COLO668 (cell line): ENCODE results near the gene SEMA5B.

Experiments used
- DNase-seq: peaks from one replicate; lab custom pipeline; 2025; ENCODE audit not compliant: unreplicated experiment; lab: John Stamatoyannopoulos, UW

SEMA5B gene, protein sequence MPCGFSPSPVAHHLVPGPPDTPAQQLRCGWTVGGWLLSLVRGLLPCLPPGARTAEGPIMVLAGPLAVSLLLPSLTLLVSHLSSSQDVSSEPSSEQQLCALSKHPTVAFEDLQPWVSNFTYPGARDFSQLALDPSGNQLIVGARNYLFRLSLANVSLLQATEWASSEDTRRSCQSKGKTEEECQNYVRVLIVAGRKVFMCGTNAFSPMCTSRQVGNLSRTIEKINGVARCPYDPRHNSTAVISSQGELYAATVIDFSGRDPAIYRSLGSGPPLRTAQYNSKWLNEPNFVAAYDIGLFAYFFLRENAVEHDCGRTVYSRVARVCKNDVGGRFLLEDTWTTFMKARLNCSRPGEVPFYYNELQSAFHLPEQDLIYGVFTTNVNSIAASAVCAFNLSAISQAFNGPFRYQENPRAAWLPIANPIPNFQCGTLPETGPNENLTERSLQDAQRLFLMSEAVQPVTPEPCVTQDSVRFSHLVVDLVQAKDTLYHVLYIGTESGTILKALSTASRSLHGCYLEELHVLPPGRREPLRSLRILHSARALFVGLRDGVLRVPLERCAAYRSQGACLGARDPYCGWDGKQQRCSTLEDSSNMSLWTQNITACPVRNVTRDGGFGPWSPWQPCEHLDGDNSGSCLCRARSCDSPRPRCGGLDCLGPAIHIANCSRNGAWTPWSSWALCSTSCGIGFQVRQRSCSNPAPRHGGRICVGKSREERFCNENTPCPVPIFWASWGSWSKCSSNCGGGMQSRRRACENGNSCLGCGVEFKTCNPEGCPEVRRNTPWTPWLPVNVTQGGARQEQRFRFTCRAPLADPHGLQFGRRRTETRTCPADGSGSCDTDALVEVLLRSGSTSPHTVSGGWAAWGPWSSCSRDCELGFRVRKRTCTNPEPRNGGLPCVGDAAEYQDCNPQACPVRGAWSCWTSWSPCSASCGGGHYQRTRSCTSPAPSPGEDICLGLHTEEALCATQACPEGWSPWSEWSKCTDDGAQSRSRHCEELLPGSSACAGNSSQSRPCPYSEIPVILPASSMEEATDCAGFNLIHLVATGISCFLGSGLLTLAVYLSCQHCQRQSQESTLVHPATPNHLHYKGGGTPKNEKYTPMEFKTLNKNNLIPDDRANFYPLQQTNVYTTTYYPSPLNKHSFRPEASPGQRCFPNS

DNA sequence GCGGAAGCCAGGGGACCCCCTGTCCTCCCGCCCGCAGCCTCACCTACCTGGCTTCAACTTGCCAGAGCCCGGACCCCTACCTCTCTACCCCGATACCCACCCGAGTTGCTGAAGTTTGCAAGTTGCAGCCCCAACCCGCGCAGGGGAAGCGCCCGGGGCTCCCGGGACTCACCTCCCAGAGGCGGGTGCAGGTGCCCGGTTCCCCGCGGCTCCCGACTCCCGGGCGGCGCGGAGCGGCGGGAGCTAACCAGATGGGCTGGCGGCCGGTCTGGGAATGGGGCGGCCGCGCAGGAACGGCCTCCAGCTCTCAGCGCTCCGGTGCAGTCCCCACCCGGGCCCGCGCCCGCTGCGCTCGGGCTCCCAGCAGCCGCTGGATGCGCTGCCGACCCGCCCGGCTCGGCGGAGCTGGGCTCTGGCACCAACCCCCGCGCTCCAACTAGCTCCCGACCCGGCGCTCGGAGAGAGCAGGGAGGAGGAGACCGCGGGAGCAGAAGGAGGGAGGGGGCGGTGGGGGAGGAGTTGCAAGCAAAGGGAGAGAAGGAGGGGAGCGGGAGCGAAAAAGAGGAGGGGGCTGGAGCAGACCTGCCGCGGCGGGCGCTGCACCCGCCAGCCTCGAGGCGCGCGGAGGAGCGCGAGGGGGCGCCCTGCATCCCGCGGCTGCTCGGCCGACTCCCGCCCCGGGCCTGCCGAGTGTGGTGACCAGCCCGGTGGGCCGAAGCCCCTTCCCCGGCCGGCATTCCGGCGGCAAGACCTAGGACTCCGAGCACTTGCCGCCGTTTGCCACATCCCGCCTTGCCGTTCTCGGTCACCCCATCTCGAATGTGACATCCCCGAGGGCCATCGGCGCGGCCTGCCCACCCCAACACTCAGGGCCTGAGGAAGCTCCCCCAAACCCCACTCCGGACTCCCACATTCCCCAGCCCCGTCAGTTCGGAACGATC is at the start of gene SEMA5B:
SEMA5B (minus strand) TSS at position 472 of the 941 bp plus-strand sequence. CDS start 66,500 bp downstream, outside the sequence.
- DNase-seq: peak; percentile 41

DNA sequence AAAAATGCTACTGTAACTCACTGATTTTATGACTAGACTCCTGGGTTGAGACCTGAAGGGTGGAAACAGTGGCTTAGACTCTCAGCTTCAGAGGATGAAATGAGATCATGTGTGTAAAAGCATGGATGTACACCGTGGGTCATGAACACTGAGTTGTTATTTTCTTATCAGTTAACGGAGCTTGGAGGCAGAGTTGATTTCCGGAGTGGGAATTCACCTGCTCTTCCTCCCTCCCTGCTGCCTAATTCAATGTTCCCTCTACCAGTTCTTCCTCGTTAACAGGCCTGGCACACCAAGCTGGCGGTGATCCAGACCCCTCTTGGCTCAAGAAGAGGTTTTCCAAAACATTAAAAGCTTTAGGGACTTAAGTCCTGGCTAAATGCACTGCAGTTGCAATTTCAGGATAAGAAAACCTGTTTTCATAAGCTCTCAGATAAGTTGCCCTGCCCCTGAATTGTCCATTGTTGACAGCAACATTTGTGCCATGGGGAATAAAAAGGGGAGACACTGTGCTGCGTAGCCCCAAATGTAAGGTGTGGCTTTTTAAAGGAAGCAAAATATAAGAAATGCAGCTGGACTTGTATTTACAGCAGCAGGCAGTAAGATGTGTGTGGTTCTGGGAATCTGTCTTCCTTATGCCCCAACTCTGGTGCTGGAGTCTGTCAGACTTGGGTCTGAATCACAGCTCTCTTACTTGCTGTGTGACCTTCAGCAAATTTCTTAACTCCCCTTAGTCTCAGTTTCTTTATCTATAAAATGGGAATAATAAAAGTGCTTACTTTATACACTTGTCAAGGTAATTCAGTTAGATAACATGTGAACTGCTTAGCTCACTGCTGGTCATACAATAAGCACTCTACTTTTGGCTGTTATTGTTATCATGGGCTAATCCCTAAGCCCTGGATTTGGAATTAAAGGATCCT is 49.2 kb upstream of the SEMA5B start:
- no peak for DNase-seq

DNA sequence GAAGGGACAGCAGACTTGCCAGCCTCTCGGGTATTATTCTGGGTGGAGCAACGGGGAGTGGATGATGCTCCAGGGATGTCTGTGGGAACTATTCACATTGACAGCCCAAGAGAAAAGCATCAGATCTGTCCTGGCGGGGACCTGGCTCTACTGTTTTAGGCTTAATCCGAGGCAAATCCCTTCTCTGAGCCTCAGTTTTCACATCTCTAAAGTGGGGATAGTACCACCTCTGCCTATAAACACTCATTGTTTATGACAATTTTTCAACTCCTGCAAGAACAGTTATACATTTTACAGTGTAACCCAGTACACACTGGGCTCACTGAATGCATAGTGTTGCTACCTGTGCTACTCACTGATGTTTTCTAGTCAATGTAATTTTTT is 48.5 kb upstream of the SEMA5B start:
- DNase-seq: no peak

DNA sequence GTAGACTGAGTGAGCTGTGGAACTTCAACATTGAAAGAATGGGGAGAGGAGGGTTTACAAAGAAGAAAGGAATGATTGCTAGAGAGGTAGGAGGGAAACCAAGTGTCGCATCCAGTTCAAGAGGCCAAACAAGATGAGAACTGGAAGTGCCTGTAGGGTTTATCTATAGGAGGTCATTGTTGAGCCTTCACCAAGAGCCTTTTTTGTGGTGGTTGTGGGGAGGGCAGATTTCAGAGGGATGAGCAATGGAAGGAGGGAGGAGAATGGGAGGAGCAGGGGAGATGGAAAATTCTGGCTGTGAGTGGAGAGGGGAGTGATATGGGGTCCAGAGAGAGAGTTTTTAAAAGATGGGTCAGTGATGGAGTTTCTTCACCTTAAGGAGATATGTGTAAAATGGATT is 47.8 kb upstream of the SEMA5B start:
- DNase-seq: no peak

DNA sequence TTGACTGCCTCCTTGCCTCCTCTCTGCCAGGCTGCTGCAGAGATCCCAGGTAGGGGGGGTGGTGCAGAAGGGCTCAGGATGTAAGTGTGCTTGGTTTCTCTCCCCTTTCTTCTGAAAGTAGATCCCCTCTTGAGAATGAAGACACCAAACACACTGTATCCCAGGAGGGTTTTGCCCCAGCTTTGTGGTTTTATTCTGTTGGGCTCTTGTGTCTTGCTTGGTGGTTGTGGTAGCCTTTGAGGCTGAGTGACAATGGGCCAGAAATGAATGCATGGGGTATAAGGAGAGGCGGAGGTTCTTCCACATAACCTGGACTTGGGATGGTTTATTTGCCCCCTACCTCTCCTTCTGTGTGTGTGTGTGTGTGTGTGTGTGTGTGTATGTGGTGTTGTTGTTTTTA is 45.0 kb upstream of the SEMA5B start:
- no peak for DNase-seq

DNA sequence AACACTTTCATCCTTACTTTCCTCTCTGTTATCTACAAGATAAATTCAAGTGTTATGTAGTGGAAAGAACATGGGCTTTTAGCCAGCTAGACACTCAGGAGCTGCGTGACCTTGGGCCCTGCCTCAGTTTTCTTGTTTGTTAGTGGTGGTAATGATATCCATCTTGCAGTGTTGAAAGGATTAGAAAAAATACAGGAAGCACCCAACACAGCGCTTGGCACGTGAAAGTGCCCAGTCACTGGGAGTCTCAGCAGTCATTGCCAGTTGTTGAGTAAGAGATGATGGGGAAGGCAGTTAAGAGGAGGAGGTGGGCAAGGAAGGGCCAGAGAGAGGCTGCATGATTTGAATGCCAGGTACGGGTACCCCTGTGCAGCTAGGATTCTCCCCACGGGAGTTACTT is 44.6 kb upstream of the SEMA5B start:
- DNase-seq: no peak

DNA sequence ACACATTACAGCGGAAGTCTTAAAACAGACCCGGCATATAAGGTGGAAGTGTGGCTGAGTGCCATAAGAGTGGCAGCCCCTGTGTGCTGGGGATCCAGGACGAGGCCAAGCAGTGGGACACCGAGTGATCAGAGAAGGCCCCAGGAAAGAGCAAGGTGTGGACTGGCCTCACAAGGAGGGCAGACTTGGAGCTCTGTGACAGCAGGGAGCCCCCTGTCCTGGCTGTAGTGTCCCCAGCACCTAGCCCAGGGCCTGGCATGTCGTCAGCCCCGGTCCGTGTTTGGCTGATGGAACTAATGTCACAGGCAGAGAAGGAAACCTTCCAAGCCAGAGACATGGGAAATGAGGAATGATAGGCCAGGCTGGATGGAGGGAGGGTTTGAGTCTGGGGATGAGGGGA is 44.0 kb upstream of the SEMA5B start:
- DNase-seq: no peak

DNA sequence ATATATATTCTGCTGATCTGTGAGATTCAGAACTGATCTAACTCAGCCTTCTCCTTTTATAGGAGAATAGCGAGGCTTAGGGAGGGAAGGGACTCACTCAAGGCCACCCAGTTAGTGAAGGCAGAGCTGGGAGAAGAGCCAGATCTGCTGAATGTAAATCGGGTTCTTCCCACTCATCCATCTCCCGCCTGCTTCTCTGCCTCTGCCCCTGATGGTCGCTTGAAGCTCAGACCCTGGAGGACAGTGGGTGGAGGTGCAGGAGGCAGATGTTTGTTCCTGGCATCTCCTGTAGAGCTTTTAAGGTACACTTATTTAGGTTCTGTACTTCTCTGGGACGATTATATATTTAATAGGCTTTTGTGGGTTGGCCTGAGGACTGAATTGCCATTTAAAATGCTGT is 43.6 kb upstream of the SEMA5B start:
- DNase-seq: no peak

DNA sequence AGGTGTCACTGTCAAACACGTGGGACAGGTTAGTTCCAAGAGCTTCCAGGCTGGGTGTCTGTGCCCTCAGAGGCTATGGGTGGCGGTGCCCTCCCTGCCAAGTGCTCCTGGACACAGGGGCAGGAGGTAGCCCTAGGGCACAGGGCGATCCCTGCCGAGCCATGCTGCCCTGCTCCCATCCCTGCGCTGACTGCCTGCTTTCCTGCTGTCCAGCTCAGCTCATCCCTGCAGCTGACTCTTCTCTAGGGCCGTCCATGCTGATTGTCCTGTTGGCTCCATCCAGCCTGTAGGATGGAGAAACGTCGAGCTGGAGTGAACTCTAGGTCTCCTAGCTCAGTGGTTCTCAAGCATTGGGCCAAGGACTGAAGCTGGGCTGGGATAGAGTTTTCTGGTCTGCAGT is 42.9 kb upstream of the SEMA5B start:
- no peak for DNase-seq

DNA sequence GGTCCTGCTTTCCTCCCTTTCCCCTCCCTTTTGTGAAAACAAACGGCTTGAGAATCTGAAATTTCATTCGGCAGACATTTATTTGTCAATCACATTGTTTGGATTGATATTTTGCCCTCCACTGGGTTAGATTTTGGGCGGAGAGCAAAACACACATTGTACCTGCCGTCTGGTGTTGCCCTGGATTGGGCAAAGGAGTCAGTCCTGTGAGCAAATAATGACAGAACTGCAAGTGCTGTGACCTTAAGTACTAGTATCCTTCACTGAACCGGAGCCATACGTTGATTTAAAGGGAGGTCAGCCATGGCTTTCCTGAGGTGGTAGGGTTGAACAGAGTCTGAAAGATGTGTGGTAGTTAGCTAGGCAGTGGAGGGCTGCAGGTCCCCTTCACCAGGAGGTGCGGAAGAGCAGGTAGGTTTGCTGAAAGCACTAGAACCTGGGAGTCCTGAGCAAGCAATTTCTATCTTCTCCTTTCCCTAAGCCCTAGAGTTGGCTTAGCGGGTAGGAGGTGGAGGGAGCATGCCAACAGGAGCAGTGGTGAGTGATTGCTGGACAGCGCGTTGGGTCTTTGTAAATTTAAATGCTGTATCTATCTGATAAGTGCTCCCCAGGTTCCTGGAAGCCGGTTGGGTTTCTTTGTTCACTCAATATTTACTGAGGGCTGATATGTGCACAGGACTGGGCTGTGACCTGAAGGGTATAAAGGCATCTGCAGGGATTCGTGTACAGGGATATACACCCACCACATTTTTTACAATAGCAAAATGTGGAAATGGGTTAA is 41.2 kb upstream of the SEMA5B start:
- no peak for DNase-seq

DNA sequence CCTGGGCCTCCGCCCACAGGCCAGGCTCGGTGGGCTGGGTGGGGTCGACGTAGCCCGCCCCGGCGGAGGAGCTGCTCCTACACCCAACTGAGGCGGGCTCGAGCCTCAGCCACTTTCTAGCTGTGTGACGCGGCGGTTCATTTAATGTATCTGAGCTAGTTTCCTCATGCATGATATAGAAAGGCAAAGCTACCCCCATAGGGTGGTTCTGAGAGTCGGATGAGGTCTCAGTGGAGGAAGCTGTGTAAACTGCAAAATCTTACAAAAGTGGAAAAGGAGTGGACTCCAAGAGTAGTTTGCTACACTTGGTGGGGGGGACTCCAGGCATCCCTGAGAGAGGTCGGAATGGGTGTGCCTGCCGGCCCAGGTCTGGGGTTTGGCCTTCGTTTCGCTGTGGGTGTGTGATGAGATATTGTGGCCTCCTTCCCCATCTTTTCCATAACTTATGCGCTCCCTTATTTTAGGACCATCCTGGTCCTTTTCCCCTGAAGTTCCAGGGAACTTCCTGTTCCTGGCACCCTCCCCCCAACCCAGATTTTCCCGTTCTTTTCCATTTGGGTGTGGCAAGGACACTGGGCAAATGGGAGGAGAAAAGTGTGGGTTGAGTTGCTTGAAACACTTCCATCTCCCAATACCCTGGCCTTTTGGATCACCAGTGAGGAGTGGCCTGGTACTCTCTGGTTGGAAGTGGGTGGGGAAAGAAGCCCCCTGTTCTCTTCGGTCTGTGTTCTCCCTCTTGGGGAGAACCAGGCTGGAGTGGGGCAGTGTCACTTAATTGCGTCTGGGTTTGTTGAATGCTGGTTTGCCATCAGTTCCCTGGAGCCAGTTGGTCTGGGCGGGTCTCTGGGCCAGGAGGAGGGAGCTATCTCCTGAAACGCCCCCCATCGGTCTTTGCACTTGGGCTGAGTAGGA is 40.4 kb upstream of the SEMA5B start:
- peak; percentile 36 for DNase-seq

DNA sequence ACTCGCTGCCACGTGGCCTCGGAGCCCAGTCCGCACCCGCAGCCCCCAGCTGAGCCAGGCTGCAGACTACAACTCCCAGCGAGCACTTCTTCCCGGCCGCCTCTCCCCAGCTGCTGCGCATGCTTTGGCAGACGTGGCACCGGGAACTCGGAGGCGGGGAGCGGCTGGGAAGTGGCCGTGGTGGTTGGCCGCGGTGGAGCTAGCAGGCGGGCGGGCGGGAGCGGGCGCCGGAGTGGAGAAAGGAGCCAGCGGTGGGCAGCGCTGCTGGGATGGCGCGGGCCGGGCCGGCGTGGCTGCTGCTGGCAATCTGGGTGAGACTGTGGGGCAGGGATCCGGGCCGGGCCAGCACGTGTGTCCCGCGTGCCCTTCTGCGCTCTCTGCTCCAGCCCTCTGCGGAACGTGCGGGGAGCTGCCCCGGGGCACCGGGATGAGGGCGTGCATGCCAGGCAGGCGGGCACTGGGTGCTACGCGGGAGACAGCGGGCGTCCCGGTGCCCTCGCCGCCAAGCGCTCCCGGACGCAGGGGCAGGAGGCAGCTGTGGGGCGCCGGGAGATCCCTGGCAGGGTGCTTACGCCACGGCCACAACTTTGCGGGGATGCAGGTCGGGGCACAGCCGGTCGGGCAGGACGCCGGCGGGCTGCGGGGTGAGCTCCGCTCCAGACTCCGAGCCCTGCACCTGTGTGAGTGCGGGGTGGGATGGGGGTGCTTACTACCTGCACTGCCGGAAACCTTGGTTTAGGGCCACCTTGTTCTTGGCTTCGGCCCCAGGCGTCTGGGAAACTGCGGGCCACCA is 39.5 kb upstream of the SEMA5B start, which contains the start of gene PDIA5:
PDIA5 (plus strand) TSS at position 130 of the 793 bp plus-strand sequence; CDS start at position 270, 140 bp downstream.
- peak; percentile 83 for DNase-seq

DNA sequence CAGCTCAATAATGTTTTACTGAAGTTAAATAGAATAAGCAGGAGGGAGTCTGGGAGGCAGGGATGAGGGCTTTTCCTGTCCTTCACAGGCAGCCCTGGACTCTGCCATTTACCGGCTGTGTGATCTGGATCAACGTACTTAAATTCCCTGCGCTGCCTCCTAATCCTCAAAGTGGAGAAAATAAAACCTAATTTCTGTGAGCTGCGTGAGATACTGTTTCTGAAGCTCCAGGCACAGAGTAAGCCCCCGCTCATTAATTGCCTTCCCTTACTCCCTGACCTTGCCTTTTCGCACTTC is 39.0 kb upstream of the SEMA5B start:
- no peak for DNase-seq

DNA sequence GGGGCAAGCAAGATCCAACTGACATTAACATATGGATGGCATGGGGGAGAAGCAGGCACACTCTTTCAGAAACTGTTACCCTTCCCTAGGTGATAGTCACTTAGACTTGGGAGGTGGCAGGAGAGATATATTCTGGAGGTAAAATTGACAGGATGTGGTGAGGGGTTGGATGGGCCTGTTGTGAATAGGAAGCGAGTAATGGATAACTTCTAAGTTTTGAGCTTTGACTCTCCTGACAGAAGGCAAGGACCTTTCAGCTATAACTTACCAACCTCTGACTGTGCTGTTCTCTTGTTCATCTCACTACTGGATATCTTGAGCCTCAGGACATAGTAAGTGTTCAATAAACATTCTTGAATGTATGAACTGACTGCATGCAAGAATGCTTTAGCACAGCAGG is 37.4 kb upstream of the SEMA5B start:
- DNase-seq: no peak

DNA sequence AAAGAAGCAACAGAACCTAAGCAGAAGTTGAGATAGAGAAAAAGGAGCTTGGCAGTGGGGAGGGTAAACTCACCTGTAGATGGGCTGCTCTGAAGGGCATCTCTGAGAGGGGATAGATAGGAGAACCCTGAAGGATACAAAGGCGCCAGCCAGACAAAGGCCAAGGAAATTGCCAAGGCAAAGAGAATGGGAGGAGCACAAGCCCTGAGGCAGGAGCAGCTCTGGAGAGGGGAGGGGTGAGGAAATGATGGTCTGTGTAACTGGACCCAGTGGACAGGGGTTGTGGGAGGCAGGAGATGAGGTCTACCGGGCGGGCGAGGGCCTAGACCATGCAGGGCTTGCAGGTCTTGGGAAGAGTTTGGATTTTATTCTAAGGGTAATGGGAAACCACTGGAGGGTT is 36.9 kb upstream of the SEMA5B start:
- DNase-seq: no peak

DNA sequence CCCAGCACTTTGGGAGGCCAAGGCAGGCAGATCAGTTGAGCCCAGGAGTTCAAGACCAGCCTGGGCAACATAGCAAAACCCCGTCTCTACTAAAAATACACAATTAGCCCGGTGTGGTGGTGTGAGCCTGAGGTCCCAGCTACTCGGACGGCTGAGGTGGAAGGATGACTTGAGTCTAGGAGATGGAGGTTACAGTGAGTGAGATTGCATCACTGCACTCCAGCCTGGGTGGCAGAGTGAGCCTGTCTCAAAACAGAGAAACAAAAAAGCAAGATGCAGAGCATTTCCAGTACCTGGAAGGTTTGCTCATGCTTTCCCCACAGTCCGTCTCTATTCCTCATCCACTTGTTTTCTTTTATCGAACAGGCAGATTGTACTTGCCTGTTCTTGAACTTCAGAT is 35.5 kb upstream of the SEMA5B start:
- no peak for DNase-seq

DNA sequence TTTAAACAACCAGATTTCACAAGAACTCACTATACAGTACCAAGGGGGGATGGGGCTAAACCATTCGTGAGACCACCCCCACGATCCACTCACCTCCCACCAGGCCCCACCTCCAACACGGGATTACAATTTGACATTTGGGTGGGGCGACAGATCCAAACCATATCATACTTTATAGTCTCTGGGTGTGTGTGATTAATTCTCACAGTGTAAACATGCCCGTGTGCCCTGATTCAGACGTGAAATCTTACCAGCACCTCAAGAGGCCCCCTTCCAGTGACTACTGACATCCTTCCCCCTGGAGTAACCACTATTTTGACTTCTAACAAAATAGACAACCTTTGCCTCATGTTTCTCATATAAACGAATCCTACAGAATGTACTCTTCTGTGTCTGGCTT is 34.3 kb upstream of the SEMA5B start:
- no peak for DNase-seq
